WTC11 (cell line): Measurements from ENCODE around the gene RIF1. TPM values are rescaled to one million over a fixed set of nuclear protein-coding genes. Genes with fewer than 3 reads are reported as not detected.

Experiments
- ATAC-seq: fragments of 200-7000 bp; cut with Tn5 transposase; 2 replicates; pipeline ENCODE4 v1.10.0; 2021; ENCODE audit warnings: mild to moderate bottlenecking, moderate library complexity
- CTCF ChIA-PET: fragments of 300-600 bp; sonication (Branson Sonifier 250); formaldehyde crosslinking; loops from one replicate; lab custom pipeline; 2021; ENCODE audit warnings: antibody characterized with exemption; lab: Charles Lee
- POLR2A ChIA-PET: fragments of 350-600 bp; sonication (Branson Sonifier 250); formaldehyde crosslinking; loops from one replicate; lab custom pipeline; 2021; ENCODE audit warnings: antibody characterized with exemption; lab: Charles Lee
- DNase-seq: peaks from one replicate; pipeline ENCODE4 v3.0.0; 2021; ENCODE audit warnings: low spot score
- H3K27ac Mint-ChIP-seq: 2 replicates; pipeline ENCODE4 v1.8.0; 2021; ENCODE audit warnings: mixed read lengths
- H3K27me3 Mint-ChIP-seq: 2 replicates; pipeline ENCODE4 v1.8.0; 2021; ENCODE audit warnings: low read depth, mild to moderate bottlenecking, moderate library complexity, mixed read lengths
- H3K36me3 Mint-ChIP-seq: 2 replicates; pipeline ENCODE4 v1.8.0; 2021; ENCODE audit warnings: mixed read lengths
- H3K4me1 Mint-ChIP-seq: 2 replicates; pipeline ENCODE4 v1.8.0; 2022; ENCODE audit warnings: mixed read lengths
- H3K4me3 Mint-ChIP-seq: 2 replicates; pipeline ENCODE4 v1.8.0; 2021; ENCODE audit warnings: mild to moderate bottlenecking, moderate library complexity, mixed read lengths
- H3K9me3 Mint-ChIP-seq: 2 replicates; pipeline ENCODE4 v1.8.0; 2021; ENCODE audit warnings: mixed read lengths
- ELF4 ChIP-seq: sonication (generic); formaldehyde crosslinking; IDR thresholded peaks from 2 replicates; pipeline ENCODE4 v1.8.1; 2022; ENCODE audit warnings: low read depth, mild to moderate bottlenecking, moderate library complexity, missing genetic modification reagents
- ESRRA ChIP-seq: sonication (generic); formaldehyde crosslinking; IDR thresholded peaks from 2 replicates; pipeline ENCODE4 v1.8.1; 2022; ENCODE audit warnings: mild to moderate bottlenecking, missing genetic modification reagents, borderline replicate concordance
- FOXK1 ChIP-seq: sonication (generic); formaldehyde crosslinking; IDR thresholded peaks from 2 replicates; pipeline ENCODE4 v1.8.0; 2022; ENCODE audit warnings: mild to moderate bottlenecking, moderate library complexity, missing genetic modification reagents
- IRF2 ChIP-seq: sonication (generic); formaldehyde crosslinking; IDR thresholded peaks from 2 replicates; pipeline ENCODE4 v1.8.0; 2022; ENCODE audit warnings: low read depth, missing genetic modification reagents, borderline replicate concordance
- KAT7 ChIP-seq: sonication (generic); formaldehyde crosslinking; IDR thresholded peaks from 2 replicates; pipeline ENCODE4 v1.8.1; 2023; ENCODE audit warnings: missing genetic modification reagents, mild to moderate bottlenecking, borderline replicate concordance
- NFATC4 ChIP-seq: fragments of 250-450 bp; sonication (Bioruptor Pico); IDR thresholded peaks from 2 replicates; pipeline ENCODE4 v1.9.0; 2021; ENCODE audit warnings: mild to moderate bottlenecking
- NR2C2 ChIP-seq: sonication (generic); formaldehyde crosslinking; IDR thresholded peaks from 2 replicates; pipeline ENCODE4 v1.8.0; 2022; ENCODE audit warnings: mild to moderate bottlenecking, missing genetic modification reagents
- SMAD4 ChIP-seq: sonication (generic); formaldehyde crosslinking; IDR thresholded peaks from 2 replicates; pipeline ENCODE4 v1.8.0; 2022; ENCODE audit warnings: mild to moderate bottlenecking, missing genetic modification reagents
- SP1 ChIP-seq: sonication (generic); formaldehyde crosslinking; conservative IDR thresholded peaks from 2 replicates; pipeline ENCODE4 v1.8.1; 2022; ENCODE audit warnings: missing genetic modification reagents
- ZNF121 ChIP-seq: sonication (generic); formaldehyde crosslinking; IDR thresholded peaks from 2 replicates; pipeline ENCODE4 v1.8.0; 2023; ENCODE audit warnings: missing genetic modification reagents
- ZNF219 ChIP-seq: sonication (generic); formaldehyde crosslinking; IDR thresholded peaks from 2 replicates; pipeline ENCODE4 v1.8.0; 2023; ENCODE audit warnings: missing genetic modification reagents, mild to moderate bottlenecking, borderline replicate concordance
- ZNF317 ChIP-seq: sonication (generic); formaldehyde crosslinking; IDR thresholded peaks from 2 replicates; pipeline ENCODE4 v1.8.1; 2023; ENCODE audit warnings: low read depth, mild to moderate bottlenecking, moderate library complexity, missing genetic modification reagents, borderline replicate concordance
- total RNA-seq: library from RNA; stranded (reverse); gene quantifications from 3 replicates; pipeline ENCODE4 v1.2.3, GENCODE V29; 2021
- TF ChIP-seq, protein P1 (sequence below): sonication (generic); formaldehyde crosslinking; IDR thresholded peaks from 2 replicates; pipeline ENCODE4 v1.8.1; 2023; ENCODE audit warnings: mild to moderate bottlenecking, missing genetic modification reagents, moderate library complexity
- TF ChIP-seq, protein P2 (sequence below): sonication (generic); formaldehyde crosslinking; IDR thresholded peaks from 2 replicates; pipeline ENCODE4 v1.8.1; 2022; ENCODE audit warnings: low read depth, mild to moderate bottlenecking, moderate library complexity, missing genetic modification reagents, borderline replicate concordance
- TF ChIP-seq, protein P3 (sequence below): sonication (generic); formaldehyde crosslinking; IDR thresholded peaks from 2 replicates; pipeline ENCODE4 v1.8.1; 2023; ENCODE audit warnings: mild to moderate bottlenecking, moderate library complexity, missing genetic modification reagents
- TF ChIP-seq, protein P4 (sequence below): sonication (generic); formaldehyde crosslinking; IDR thresholded peaks from 2 replicates; pipeline ENCODE4 v1.8.0; 2022; ENCODE audit warnings: missing genetic modification reagents
- TF ChIP-seq, protein P5 (sequence below): fragments of 200-600 bp; IDR thresholded peaks from 2 replicates; pipeline ENCODE4 v1.8.0; 2022; ENCODE audit warnings: antibody characterized with exemption
- TF ChIP-seq, protein P6 (sequence below): fragments of 250-450 bp; sonication (Bioruptor Pico); IDR thresholded peaks from 2 replicates; pipeline ENCODE4 v1.8.0; 2021; ENCODE audit warnings: mild to moderate bottlenecking
- TF ChIP-seq, protein P7 (sequence below): sonication (generic); formaldehyde crosslinking; IDR thresholded peaks from 2 replicates; pipeline ENCODE4 v1.8.0; 2022; ENCODE audit warnings: mild to moderate bottlenecking, missing genetic modification reagents
- TF ChIP-seq, protein P8 (sequence below): sonication (generic); formaldehyde crosslinking; conservative IDR thresholded peaks from 2 replicates; pipeline ENCODE4 v1.8.1; 2023; ENCODE audit warnings: mild to moderate bottlenecking, low read depth, missing genetic modification reagents, moderate library complexity

The RIF1 gene
- total RNA-seq, 1 experiment from 2014 or later, result 96.9 TPM

DNA sequence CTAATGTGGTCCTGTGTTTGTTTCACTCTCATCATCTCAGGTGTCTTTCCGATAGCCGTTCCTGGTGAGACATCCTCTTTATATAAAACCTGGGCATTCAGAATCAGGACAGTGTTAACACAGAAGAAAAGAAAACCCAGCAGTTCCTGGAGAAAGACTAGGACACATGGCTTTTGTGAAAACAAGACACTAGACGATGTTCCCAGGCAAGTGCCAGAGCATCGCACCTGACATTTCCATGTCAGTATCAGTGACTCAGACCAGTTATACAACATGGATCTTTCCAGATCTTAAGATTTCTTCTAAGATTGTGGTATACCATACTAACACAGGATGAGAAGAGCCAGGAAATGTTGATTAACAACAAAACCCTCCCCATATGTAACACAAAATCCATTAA is 96.5 kb downstream of the RIF1 start (continued):
- TF ChIP-seq, protein P1, sequence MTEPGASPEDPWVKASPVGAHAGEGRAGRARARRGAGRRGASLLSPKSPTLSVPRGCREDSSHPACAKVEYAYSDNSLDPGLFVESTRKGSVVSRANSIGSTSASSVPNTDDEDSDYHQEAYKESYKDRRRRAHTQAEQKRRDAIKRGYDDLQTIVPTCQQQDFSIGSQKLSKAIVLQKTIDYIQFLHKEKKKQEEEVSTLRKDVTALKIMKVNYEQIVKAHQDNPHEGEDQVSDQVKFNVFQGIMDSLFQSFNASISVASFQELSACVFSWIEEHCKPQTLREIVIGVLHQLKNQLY (CRISPR knock-in tag), result no peak
- TF ChIP-seq FOXK1 (CRISPR knock-in tag) (no peak), ZNF219 (CRISPR knock-in tag) (no peak), ZNF121 (CRISPR knock-in tag) (no peak), ESRRA (CRISPR knock-in tag) (no peak), SMAD4 (CRISPR knock-in tag) (no peak), SP1 (no peak)
- TF ChIP-seq, protein P2, sequence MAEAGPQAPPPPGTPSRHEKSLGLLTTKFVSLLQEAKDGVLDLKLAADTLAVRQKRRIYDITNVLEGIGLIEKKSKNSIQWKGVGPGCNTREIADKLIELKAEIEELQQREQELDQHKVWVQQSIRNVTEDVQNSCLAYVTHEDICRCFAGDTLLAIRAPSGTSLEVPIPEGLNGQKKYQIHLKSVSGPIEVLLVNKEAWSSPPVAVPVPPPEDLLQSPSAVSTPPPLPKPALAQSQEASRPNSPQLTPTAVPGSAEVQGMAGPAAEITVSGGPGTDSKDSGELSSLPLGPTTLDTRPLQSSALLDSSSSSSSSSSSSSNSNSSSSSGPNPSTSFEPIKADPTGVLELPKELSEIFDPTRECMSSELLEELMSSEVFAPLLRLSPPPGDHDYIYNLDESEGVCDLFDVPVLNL, result no peak
- TF ChIP-seq, protein P3, sequence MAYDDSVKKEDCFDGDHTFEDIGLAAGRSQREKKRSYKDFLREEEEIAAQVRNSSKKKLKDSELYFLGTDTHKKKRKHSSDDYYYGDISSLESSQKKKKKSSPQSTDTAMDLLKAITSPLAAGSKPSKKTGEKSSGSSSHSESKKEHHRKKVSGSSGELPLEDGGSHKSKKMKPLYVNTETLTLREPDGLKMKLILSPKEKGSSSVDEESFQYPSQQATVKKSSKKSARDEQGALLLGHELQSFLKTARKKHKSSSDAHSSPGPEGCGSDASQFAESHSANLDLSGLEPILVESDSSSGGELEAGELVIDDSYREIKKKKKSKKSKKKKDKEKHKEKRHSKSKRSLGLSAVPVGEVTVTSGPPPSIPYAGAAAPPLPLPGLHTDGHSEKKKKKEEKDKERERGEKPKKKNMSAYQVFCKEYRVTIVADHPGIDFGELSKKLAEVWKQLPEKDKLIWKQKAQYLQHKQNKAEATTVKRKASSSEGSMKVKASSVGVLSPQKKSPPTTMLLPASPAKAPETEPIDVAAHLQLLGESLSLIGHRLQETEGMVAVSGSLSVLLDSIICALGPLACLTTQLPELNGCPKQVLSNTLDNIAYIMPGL, result no peak
- TF ChIP-seq, protein P4, sequence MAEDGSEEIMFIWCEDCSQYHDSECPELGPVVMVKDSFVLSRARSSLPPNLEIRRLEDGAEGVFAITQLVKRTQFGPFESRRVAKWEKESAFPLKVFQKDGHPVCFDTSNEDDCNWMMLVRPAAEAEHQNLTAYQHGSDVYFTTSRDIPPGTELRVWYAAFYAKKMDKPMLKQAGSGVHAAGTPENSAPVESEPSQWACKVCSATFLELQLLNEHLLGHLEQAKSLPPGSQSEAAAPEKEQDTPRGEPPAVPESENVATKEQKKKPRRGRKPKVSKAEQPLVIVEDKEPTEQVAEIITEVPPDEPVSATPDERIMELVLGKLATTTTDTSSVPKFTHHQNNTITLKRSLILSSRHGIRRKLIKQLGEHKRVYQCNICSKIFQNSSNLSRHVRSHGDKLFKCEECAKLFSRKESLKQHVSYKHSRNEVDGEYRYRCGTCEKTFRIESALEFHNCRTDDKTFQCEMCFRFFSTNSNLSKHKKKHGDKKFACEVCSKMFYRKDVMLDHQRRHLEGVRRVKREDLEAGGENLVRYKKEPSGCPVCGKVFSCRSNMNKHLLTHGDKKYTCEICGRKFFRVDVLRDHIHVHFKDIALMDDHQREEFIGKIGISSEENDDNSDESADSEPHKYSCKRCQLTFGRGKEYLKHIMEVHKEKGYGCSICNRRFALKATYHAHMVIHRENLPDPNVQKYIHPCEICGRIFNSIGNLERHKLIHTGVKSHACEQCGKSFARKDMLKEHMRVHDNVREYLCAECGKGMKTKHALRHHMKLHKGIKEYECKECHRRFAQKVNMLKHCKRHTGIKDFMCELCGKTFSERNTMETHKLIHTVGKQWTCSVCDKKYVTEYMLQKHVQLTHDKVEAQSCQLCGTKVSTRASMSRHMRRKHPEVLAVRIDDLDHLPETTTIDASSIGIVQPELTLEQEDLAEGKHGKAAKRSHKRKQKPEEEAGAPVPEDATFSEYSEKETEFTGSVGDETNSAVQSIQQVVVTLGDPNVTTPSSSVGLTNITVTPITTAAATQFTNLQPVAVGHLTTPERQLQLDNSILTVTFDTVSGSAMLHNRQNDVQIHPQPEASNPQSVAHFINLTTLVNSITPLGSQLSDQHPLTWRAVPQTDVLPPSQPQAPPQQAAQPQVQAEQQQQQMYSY (CRISPR knock-in tag), result no peak

DNA sequence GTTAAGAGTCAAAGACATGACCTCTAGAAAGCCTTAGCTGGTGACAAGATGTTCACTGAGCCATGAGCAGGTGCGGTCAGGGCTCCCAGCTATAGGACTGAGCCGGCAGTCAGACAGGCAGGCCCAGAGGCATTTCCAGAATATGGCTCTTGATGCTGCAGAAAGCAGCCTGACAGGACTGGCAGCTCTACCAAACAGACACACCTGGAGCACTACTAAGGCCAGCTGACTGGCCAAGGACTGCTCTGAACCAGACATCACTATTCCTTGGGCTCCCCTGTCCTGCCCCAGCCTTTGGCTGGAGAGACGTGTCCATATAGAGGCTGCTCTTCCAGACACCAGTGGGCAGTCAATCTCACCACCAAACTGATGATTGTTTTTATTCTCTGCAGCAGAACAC is 98.8 kb downstream of the RIF1 start:
- Mint-ChIP-seq H3K36me3 (peaks cover 11% of the 10 kb centered on the region), H3K9me3 (no peaks in the 10 kb centered on the region), H3K27ac (no peak overlapping the region), H3K27me3 (no peaks in the 10 kb centered on the region), H3K4me3 (no peak overlapping the region), H3K4me1 (no peaks in the 10 kb centered on the region; the same call in 1 of the 2 replicates)
- ATAC-seq (peak; percentile 18), DNase-seq (no peak)
- POLR2A ChIA-PET, result no interaction called here
- CTCF ChIA-PET, result interaction anchor here (1.3 kb wide), 1 partner anchor 518 kb away, joined by 3 read pairs; no protein-coding TSS in a partner anchor
- TF ChIP-seq, protein P5, sequence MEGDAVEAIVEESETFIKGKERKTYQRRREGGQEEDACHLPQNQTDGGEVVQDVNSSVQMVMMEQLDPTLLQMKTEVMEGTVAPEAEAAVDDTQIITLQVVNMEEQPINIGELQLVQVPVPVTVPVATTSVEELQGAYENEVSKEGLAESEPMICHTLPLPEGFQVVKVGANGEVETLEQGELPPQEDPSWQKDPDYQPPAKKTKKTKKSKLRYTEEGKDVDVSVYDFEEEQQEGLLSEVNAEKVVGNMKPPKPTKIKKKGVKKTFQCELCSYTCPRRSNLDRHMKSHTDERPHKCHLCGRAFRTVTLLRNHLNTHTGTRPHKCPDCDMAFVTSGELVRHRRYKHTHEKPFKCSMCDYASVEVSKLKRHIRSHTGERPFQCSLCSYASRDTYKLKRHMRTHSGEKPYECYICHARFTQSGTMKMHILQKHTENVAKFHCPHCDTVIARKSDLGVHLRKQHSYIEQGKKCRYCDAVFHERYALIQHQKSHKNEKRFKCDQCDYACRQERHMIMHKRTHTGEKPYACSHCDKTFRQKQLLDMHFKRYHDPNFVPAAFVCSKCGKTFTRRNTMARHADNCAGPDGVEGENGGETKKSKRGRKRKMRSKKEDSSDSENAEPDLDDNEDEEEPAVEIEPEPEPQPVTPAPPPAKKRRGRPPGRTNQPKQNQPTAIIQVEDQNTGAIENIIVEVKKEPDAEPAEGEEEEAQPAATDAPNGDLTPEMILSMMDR, result no peak
- TF ChIP-seq IRF2 (CRISPR knock-in tag) (no peak), NFATC4 (CRISPR knock-in tag) (no peak), NR2C2 (CRISPR knock-in tag) (no peak), ZNF121 (CRISPR knock-in tag) (no peak), ELF4 (CRISPR knock-in tag) (no peak), ZNF317 (CRISPR knock-in tag) (no peak), KAT7 (no peak)
- TF ChIP-seq, protein P6, sequence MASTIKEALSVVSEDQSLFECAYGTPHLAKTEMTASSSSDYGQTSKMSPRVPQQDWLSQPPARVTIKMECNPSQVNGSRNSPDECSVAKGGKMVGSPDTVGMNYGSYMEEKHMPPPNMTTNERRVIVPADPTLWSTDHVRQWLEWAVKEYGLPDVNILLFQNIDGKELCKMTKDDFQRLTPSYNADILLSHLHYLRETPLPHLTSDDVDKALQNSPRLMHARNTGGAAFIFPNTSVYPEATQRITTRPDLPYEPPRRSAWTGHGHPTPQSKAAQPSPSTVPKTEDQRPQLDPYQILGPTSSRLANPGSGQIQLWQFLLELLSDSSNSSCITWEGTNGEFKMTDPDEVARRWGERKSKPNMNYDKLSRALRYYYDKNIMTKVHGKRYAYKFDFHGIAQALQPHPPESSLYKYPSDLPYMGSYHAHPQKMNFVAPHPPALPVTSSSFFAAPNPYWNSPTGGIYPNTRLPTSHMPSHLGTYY (CRISPR knock-in tag), result no peak
- TF ChIP-seq, protein P1 (CRISPR knock-in tag), result no peak
- TF ChIP-seq, protein P3, result no peak
- TF ChIP-seq, protein P7, sequence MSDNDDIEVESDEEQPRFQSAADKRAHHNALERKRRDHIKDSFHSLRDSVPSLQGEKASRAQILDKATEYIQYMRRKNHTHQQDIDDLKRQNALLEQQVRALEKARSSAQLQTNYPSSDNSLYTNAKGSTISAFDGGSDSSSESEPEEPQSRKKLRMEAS (CRISPR knock-in tag), result no peak
- TF ChIP-seq, protein P8, sequence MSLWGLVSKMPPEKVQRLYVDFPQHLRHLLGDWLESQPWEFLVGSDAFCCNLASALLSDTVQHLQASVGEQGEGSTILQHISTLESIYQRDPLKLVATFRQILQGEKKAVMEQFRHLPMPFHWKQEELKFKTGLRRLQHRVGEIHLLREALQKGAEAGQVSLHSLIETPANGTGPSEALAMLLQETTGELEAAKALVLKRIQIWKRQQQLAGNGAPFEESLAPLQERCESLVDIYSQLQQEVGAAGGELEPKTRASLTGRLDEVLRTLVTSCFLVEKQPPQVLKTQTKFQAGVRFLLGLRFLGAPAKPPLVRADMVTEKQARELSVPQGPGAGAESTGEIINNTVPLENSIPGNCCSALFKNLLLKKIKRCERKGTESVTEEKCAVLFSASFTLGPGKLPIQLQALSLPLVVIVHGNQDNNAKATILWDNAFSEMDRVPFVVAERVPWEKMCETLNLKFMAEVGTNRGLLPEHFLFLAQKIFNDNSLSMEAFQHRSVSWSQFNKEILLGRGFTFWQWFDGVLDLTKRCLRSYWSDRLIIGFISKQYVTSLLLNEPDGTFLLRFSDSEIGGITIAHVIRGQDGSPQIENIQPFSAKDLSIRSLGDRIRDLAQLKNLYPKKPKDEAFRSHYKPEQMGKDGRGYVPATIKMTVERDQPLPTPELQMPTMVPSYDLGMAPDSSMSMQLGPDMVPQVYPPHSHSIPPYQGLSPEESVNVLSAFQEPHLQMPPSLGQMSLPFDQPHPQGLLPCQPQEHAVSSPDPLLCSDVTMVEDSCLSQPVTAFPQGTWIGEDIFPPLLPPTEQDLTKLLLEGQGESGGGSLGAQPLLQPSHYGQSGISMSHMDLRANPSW (CRISPR knock-in tag), result no peak
